ENCODE results near the gene HES2. TPM values are rescaled to one million over a fixed set of nuclear protein-coding genes. Genes with fewer than 3 reads are reported as not detected.
"Not testable (repeated sequence)": the region's sequence is repeated elsewhere in the genome, so short reads cannot be mapped to it uniquely, and the experiment has no call there.

Gene HES2
- polyA plus RNA-seq, 1 donor from 2014 or later: not detected

DNA sequence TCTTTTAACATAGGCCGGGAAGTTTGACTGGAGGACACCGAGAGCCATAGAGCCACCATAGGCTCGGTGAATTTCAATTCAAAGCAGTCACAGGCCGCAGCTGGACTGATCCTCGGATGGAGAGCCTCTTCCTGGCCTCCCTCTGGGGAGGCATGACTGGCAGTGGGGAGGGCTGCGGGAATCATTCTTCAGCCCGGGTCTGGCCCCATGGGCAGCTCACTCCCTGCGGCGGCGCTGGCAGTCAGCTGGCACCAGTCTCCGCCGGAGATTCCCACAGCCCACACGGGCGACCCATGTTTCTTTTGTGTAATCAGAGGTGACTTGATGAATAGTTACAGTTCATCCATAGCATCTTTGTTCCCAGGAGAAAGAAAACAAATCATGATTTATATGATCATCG lies 15.4 kb upstream of the HES2 start:
- TF ChIP-seq TAF1 (IDR thresholded peaks at IDR 0.05; ENCODE audit: low read depth) (no peak), EZH2 (IDR thresholded peaks at IDR 0.05; ENCODE audit: borderline replicate concordance, insufficient read depth, low read length, poor library complexity, severe bottlenecking) (no peak), RAD21 (conservative IDR thresholded peaks at IDR 0.05) (no peak), MXI1 (conservative IDR thresholded peaks at IDR 0.05; ENCODE audit: poor library complexity, severe bottlenecking) (no peak), SMC3 (conservative IDR thresholded peaks at IDR 0.05; ENCODE audit: poor library complexity) (no peak), EP300 (conservative IDR thresholded peaks at IDR 0.05; ENCODE audit: poor library complexity, severe bottlenecking) (no peak), POLR2AphosphoS5 (IDR thresholded peaks at IDR 0.05) (no peak)
- TF ChIP-seq, protein P1, sequence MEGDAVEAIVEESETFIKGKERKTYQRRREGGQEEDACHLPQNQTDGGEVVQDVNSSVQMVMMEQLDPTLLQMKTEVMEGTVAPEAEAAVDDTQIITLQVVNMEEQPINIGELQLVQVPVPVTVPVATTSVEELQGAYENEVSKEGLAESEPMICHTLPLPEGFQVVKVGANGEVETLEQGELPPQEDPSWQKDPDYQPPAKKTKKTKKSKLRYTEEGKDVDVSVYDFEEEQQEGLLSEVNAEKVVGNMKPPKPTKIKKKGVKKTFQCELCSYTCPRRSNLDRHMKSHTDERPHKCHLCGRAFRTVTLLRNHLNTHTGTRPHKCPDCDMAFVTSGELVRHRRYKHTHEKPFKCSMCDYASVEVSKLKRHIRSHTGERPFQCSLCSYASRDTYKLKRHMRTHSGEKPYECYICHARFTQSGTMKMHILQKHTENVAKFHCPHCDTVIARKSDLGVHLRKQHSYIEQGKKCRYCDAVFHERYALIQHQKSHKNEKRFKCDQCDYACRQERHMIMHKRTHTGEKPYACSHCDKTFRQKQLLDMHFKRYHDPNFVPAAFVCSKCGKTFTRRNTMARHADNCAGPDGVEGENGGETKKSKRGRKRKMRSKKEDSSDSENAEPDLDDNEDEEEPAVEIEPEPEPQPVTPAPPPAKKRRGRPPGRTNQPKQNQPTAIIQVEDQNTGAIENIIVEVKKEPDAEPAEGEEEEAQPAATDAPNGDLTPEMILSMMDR (IDR thresholded peaks at IDR 0.05; ENCODE audit: poor library complexity, severe bottlenecking): no peak
- TF ChIP-seq, protein P2, sequence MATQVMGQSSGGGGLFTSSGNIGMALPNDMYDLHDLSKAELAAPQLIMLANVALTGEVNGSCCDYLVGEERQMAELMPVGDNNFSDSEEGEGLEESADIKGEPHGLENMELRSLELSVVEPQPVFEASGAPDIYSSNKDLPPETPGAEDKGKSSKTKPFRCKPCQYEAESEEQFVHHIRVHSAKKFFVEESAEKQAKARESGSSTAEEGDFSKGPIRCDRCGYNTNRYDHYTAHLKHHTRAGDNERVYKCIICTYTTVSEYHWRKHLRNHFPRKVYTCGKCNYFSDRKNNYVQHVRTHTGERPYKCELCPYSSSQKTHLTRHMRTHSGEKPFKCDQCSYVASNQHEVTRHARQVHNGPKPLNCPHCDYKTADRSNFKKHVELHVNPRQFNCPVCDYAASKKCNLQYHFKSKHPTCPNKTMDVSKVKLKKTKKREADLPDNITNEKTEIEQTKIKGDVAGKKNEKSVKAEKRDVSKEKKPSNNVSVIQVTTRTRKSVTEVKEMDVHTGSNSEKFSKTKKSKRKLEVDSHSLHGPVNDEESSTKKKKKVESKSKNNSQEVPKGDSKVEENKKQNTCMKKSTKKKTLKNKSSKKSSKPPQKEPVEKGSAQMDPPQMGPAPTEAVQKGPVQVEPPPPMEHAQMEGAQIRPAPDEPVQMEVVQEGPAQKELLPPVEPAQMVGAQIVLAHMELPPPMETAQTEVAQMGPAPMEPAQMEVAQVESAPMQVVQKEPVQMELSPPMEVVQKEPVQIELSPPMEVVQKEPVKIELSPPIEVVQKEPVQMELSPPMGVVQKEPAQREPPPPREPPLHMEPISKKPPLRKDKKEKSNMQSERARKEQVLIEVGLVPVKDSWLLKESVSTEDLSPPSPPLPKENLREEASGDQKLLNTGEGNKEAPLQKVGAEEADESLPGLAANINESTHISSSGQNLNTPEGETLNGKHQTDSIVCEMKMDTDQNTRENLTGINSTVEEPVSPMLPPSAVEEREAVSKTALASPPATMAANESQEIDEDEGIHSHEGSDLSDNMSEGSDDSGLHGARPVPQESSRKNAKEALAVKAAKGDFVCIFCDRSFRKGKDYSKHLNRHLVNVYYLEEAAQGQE (IDR thresholded peaks at IDR 0.05; ENCODE audit: borderline replicate concordance): no peak
- no peaks in the 10 kb centered on the region for H3F3A ChIP-seq (ENCODE audit: insufficient read depth, low read length, poor library complexity, severe bottlenecking)
- H3K4me2 ChIP-seq (ENCODE audit: low read length): no peak overlapping the region
- no peaks in the 10 kb centered on the region for H4K20me1 ChIP-seq (ENCODE audit: insufficient read depth)
- no peak overlapping the region for H2AFZ ChIP-seq (ENCODE audit: low read depth, low read length)
- no peak overlapping the region for H3K9ac ChIP-seq (ENCODE audit: low read length)
- H3K9me3 ChIP-seq (ENCODE audit: low read length): no peaks in the 10 kb centered on the region
- H3K27me3 ChIP-seq (ENCODE audit: insufficient read depth, low read depth, low read length): peaks cover 4% of the 10 kb centered on the region
- no peaks in the 10 kb centered on the region for H3K9me2 ChIP-seq (ENCODE audit: insufficient read depth, low read length)
- no peak overlapping the region for H3K27ac ChIP-seq (ENCODE audit: low read length)
- no peaks in the 10 kb centered on the region for H3K79me2 ChIP-seq (replicated peaks; ENCODE audit: insufficient read depth, low read length)
- no peaks in the 10 kb centered on the region for H3K36me3 ChIP-seq (ENCODE audit: insufficient read depth, low read length)
- H3K4me3 ChIP-seq (ENCODE audit: low read length): no peak overlapping the region

DNA sequence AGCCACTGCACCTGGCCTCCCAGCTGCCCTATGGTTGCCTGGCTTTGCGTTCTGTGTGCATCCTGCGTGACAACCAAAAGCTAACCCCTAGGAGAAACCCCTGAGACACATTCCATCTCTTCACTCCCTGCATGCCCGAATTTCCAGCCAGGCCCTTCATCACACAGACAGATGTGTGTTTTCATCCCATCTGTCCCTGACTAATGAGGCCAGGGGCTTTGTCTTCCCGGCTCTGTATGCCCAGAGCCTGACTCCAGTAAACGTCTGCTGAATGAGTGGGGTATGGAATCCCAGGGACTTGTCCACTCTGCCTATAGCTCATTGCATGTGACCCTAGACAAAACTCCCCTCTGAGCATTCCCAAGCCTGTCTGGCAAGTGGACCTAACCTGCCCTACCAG lies 14.5 kb upstream of the HES2 start:
- no peak overlapping the region for H3K9ac ChIP-seq (ENCODE audit: low read length)
- no peaks in the 10 kb centered on the region for H3F3A ChIP-seq (ENCODE audit: insufficient read depth, low read length, poor library complexity, severe bottlenecking)
- no peaks in the 10 kb centered on the region for H3K79me2 ChIP-seq (replicated peaks; ENCODE audit: insufficient read depth, low read length)
- H3K9me3 ChIP-seq (ENCODE audit: low read length): no peaks in the 10 kb centered on the region
- H3K27ac ChIP-seq (ENCODE audit: low read length): no peak overlapping the region
- no peak overlapping the region for H3K4me3 ChIP-seq (ENCODE audit: low read length)
- H3K9me2 ChIP-seq (ENCODE audit: insufficient read depth, low read length): no peaks in the 10 kb centered on the region
- H2AFZ ChIP-seq (ENCODE audit: low read depth, low read length): no peak overlapping the region
- H3K36me3 ChIP-seq (ENCODE audit: insufficient read depth, low read length): no peaks in the 10 kb centered on the region
- TF ChIP-seq, protein P2 (IDR thresholded peaks at IDR 0.05; ENCODE audit: borderline replicate concordance): no peak
- TF ChIP-seq EZH2 (IDR thresholded peaks at IDR 0.05; ENCODE audit: borderline replicate concordance, insufficient read depth, low read length, poor library complexity, severe bottlenecking) (no peak), MXI1 (conservative IDR thresholded peaks at IDR 0.05; ENCODE audit: poor library complexity, severe bottlenecking) (no peak), POLR2AphosphoS5 (IDR thresholded peaks at IDR 0.05) (no peak)
- H3K4me2 ChIP-seq (ENCODE audit: low read length): no peak overlapping the region
- H3K27me3 ChIP-seq (ENCODE audit: insufficient read depth, low read depth, low read length): no peaks in the 10 kb centered on the region
- no peaks in the 10 kb centered on the region for H4K20me1 ChIP-seq (ENCODE audit: insufficient read depth)

DNA sequence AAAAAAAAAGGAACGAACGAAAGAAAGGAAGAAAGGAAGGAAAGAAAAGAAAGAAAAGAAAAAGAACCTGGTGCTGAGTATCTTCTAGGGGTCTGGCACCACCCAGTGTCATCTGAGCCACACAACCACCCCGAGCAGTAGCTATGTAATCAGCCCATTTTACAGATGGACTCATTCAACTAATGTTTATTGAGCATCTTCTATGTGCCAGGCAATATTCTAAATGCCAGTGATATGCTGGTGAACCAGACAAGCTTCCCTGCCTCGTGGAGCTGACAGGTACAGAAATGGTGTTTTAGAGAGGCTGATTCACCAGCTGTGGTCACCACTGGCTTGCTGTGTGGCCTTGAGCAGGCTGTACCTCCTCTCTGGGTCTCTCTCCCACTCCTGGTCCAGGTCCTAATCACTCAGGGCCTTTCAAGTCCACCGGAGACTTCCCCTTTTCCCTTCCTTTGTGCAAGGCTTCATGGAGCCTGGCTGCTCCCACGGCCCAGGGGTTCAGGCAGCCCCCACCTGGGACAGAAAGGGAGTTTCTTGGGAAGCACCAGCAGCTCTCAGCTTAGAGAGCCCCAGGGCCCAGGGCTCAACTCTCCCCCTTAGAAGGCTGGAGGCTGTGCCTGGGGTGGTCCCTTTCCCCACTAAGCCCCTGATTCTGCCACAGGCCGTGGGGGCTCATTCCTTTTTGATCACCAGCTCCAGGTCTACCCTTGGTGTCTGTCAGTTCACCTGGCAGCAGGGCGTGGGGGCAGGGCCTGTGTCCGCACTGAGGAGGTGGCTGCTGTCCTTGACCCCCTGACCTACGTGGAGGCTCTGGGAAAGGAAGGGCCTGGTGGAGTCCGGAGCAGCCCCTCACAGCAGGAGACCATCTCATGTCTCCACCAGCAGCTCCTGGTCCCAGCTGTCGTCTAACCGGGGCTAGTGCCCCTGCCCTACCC lies 12.2 kb upstream of the HES2 start:
- H2AFZ ChIP-seq (ENCODE audit: low read depth, low read length): not testable (repeated sequence)

More for the DNA sequence above, 12.2 kb upstream of the HES2 start:
- not testable (repeated sequence) for H3K36me3 ChIP-seq (ENCODE audit: insufficient read depth, low read length); H3K79me2 ChIP-seq (replicated peaks; ENCODE audit: insufficient read depth, low read length); H4K20me1 ChIP-seq (ENCODE audit: insufficient read depth); H3K27ac ChIP-seq (ENCODE audit: low read length); H3K9me3 ChIP-seq (ENCODE audit: low read length); H3F3A ChIP-seq (ENCODE audit: insufficient read depth, low read length, poor library complexity, severe bottlenecking); H3K4me2 ChIP-seq (ENCODE audit: low read length); H3K4me3 ChIP-seq (ENCODE audit: low read length); H3K9ac ChIP-seq (ENCODE audit: low read length); H3K9me2 ChIP-seq (ENCODE audit: insufficient read depth, low read length); H3K27me3 ChIP-seq (ENCODE audit: insufficient read depth, low read depth, low read length)
